GF-D8 (cell line): ENCODE results near the gene TPRN.
A peak's percentile ranks its signal among the peaks of the same experiment; 100 is the strongest.
"Not testable (repeated sequence)": the region's sequence is repeated elsewhere in the genome, so short reads cannot be mapped to it uniquely, and the experiment has no call there.

Experiments
- DNase-seq: peaks from one replicate; lab custom pipeline; 2025; lab: John Stamatoyannopoulos, UW

Gene TPRN

GRCh38 chr9:137200311-137201204 is at the start of gene TPRN:
TSS of gene TPRN (minus strand) at chr9:137200741. CDS start at chr9:137200711, 30 bp downstream.
- peak; percentile 97 for DNase-seq

- DNase-seq, result no peak
Observed at GRCh38 chr9:137247916-137248175, 47.3 kb upstream of the TPRN start.

GRCh38 chr9:137247135-137247915 is 46.8 kb upstream of the TPRN start:
- DNase-seq, result no peak

GRCh38 chr9:137245450-137246421 is 45.2 kb upstream of the TPRN start:
- DNase-seq, result no peak

GRCh38 chr9:137244486-137245449 is 44.2 kb upstream of the TPRN start:
- DNase-seq, result no peak

- no peak for DNase-seq
Observed at GRCh38 chr9:137243626-137244485, 43.3 kb upstream of the TPRN start.

- DNase-seq, result not testable (repeated sequence)
Observed at GRCh38 chr9:137243266-137243625, 42.7 kb upstream of the TPRN start.

GRCh38 chr9:137242269-137243203 is 42.0 kb upstream of the TPRN start:
- no peak for DNase-seq

GRCh38 chr9:137241490-137242268 is 41.1 kb upstream of the TPRN start:
- no peak for DNase-seq

- DNase-seq, result peak; percentile 99
Observed at GRCh38 chr9:137240841-137241489, 40.4 kb upstream of the TPRN start, which contains the start of gene TUBB4B. TSS of gene TUBB4B (plus strand) at chr9:137241287. CDS start at chr9:137241361, 74 bp downstream.

- peak; percentile 58 for DNase-seq
Observed at GRCh38 chr9:137240318-137240840, 39.8 kb upstream of the TPRN start.

GRCh38 chr9:137239541-137240200 is 39.1 kb upstream of the TPRN start:
- DNase-seq, result not testable (repeated sequence)

- no peak for DNase-seq
Observed at GRCh38 chr9:137237759-137238726, 37.5 kb upstream of the TPRN start.

- DNase-seq, result peak; percentile 67
Observed at GRCh38 chr9:137236936-137237421, 36.4 kb upstream of the TPRN start.
